ENCODE data around the gene SLC1A2. TPM values are rescaled to one million over a fixed set of nuclear protein-coding genes. Genes with fewer than 3 reads are reported as not detected.

Gene SLC1A2
- total RNA-seq, 1 experiment from 2014 or later: not detected

- in situ Hi-C loops (cut with HindIII; ENCODE audit: low pct_unique_long_range_greater_than_20kb, low sequenced_read_pairs): no loop called here
- DNase-seq (ENCODE audit: low read depth): no peak
These were observed 31.3 kb downstream of the SLC1A2 start for GRCh38 chr11:35388061-35388460.

GRCh38 chr11:35387111-35387982, 32.0 kb downstream of the SLC1A2 start:
- no peak for DNase-seq (ENCODE audit: low read depth)
- in situ Hi-C loops (cut with HindIII; ENCODE audit: low pct_unique_long_range_greater_than_20kb, low sequenced_read_pairs): no loop called here

GRCh38 chr11:35383953-35384352, 35.4 kb downstream of the SLC1A2 start:
- in situ Hi-C loops (cut with HindIII; ENCODE audit: low pct_unique_long_range_greater_than_20kb, low sequenced_read_pairs): no loop called here
- DNase-seq (ENCODE audit: low read depth): no peak

DNA sequence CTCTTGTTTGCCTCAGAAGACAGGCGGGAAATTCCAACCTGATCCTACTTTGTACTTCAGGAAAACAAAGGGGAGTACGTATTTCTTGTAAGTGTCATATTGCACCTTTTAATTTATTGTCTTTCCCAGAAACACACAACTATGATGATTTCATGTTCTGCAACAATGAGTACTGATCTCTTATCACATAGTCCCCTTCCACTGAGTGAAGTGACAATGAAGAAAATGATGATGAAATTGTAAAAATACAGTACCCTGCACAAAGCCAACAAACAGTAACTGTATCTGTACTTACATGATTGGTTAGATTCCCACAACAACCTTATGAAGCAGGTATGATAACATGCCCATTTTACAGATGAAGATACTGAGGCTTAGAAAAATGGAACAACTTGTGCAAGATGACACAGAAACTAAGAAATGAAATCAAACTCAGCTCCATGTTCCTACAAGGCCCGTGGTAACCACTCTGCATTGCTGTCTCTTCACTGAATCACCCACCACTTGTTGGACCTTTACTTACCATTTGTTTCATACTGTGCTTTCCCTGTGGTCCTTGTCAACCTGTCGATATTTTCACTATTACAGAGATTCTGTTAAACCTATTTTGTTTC, 37.5 kb downstream of the SLC1A2 start:
- in situ Hi-C loops (cut with HindIII; ENCODE audit: low pct_unique_long_range_greater_than_20kb, low sequenced_read_pairs): no loop called here

GRCh38 chr11:35380603-35381002, 38.8 kb downstream of the SLC1A2 start:
- no peak for DNase-seq (ENCODE audit: low read depth)
- in situ Hi-C loops (cut with HindIII; ENCODE audit: low pct_unique_long_range_greater_than_20kb, low sequenced_read_pairs): no loop called here

More for the DNA sequence above, 37.5 kb downstream of the SLC1A2 start:
- no peak for DNase-seq (ENCODE audit: low read depth)

DNA sequence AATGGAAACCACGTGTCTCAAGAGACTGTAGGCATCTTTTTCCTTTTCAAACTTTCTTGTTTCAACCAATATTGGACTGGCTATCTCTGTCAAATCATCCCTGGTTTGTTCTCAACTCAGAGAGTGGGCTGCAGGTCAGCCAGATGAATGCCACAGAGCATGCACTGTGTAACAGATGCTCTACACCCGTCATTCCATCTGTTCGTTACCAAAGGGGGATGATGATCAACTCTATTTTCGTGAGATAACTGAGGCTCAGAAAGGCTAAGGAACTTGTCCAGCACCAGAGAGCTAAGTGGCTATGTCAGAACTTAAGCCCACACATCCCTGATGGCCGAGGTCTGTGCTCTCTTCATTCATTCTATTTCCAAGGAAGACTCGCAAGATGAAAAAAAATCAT, 42.1 kb downstream of the SLC1A2 start:
- in situ Hi-C loops (cut with HindIII; ENCODE audit: low pct_unique_long_range_greater_than_20kb, low sequenced_read_pairs): no loop called here
- no peak for DNase-seq (ENCODE audit: low read depth)

DNA sequence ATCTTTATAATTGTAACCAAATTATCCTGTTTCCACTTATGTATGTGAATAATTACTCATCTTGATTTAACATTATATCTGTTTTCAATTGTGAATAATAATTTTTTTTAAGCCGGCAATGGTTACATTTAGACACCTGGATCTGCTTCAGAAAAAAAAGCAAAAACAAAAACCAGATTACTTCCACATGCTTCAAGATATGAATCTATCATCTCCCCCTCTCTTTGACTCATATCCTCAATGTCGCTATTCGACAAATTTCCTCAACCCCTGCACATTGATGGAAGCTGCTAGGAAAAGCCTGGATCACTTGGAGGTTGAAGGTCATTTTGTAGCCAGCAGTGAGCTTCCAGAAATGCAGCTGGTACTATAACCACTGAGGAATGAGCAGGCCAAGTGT, 42.7 kb downstream of the SLC1A2 start:
- no peak for DNase-seq (ENCODE audit: low read depth)
- in situ Hi-C loops (cut with HindIII; ENCODE audit: low pct_unique_long_range_greater_than_20kb, low sequenced_read_pairs): no loop called here

DNA sequence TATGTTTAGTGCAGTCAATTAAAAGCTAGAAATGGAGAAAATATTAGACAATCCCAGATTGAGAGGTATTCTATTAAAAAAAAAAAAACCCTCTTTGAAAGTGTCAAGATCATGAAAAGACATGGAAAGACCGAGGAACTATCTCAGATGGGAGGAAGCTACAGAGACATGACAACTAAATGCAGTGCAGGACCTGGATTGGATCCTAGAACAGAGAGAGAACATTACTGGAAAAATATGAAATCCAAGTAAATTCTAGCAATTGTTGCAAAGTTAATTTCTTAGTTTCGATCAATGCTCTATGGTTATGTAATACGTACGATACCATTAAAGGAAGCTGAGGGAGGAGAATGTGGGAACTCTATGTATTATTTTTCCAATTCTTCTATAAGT, 43.2 kb downstream of the SLC1A2 start:
- in situ Hi-C loops (cut with HindIII; ENCODE audit: low pct_unique_long_range_greater_than_20kb, low sequenced_read_pairs): no loop called here

GRCh38 chr11:35375332-35376117, 43.8 kb downstream of the SLC1A2 start:
- DNase-seq (ENCODE audit: low read depth): no peak
- in situ Hi-C loops (cut with HindIII; ENCODE audit: low pct_unique_long_range_greater_than_20kb, low sequenced_read_pairs): no loop called here

More for the DNA sequence above, 43.2 kb downstream of the SLC1A2 start:
- DNase-seq (ENCODE audit: low read depth): no peak

GRCh38 chr11:35373284-35373933, 45.9 kb downstream of the SLC1A2 start:
- in situ Hi-C loops (cut with HindIII; ENCODE audit: low pct_unique_long_range_greater_than_20kb, low sequenced_read_pairs): no loop called here
- DNase-seq (ENCODE audit: low read depth): peak; percentile 57

DNA sequence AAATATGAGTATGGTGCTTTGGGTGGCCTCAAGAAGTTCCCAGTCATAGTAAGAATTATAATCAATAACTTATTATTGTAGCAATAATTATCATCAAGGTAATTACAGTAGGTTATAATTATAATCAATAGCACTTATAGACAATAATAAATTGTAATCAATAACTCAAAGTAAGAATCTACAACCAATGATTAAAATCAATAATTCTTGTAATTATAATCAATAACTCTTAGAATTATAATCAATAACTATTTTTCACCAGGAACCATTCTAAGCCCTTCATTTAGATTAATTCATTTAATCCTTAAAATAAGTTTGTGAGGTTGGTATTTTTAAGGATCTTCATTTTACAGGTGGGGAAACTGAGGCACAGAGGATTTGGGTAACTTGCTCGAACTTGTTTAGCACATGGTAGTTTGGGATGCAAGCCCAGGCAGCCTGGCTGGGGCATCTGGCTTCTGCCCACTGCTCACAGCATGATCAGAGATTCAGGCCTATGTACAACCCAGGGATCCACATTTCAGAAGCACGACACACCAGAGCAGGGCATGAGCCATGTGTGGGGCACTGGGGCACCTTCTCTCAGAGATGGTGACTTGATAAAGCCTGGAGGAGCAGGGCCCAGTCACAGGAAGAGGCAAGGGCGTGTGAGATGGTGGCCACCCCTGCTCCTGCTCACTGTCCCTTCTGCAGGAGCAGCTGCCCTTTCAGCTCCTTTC, 46.6 kb downstream of the SLC1A2 start:
- in situ Hi-C loops (cut with HindIII; ENCODE audit: low pct_unique_long_range_greater_than_20kb, low sequenced_read_pairs): no loop called here
- DNase-seq (ENCODE audit: low read depth): no peak

GRCh38 chr11:35367491-35367890, 51.9 kb downstream of the SLC1A2 start:
- in situ Hi-C loops (cut with HindIII; ENCODE audit: low pct_unique_long_range_greater_than_20kb, low sequenced_read_pairs): no loop called here
- no peak for DNase-seq (ENCODE audit: low read depth)

GRCh38 chr11:35366798-35367197, 52.6 kb downstream of the SLC1A2 start:
- no peak for DNase-seq (ENCODE audit: low read depth)
- in situ Hi-C loops (cut with HindIII; ENCODE audit: low pct_unique_long_range_greater_than_20kb, low sequenced_read_pairs): no loop called here

GRCh38 chr11:35365961-35366360, 53.4 kb downstream of the SLC1A2 start:
- in situ Hi-C loops (cut with HindIII; ENCODE audit: low pct_unique_long_range_greater_than_20kb, low sequenced_read_pairs): no loop called here
- no peak for DNase-seq (ENCODE audit: low read depth)

DNA sequence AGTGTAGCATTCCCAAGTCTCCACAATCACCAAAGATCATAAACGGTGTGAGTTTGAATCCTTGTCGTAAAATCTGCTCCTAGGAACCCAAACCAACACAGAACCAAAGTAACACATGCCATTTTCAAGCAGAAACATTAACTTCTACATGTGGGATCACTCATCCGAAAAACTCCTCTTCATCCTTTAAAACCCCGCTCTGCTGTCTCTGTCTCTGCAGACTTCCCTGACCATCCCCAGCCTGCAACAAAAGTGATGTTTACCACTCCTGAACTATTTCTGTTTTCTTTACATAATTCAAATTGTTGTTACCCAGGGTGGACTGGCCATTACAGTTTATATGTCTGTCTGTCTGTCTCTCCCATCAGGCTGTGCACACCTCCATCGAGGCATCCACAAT, 54.0 kb downstream of the SLC1A2 start:
- DNase-seq (ENCODE audit: low read depth): no peak
- in situ Hi-C loops (cut with HindIII; ENCODE audit: low pct_unique_long_range_greater_than_20kb, low sequenced_read_pairs): no loop called here

DNA sequence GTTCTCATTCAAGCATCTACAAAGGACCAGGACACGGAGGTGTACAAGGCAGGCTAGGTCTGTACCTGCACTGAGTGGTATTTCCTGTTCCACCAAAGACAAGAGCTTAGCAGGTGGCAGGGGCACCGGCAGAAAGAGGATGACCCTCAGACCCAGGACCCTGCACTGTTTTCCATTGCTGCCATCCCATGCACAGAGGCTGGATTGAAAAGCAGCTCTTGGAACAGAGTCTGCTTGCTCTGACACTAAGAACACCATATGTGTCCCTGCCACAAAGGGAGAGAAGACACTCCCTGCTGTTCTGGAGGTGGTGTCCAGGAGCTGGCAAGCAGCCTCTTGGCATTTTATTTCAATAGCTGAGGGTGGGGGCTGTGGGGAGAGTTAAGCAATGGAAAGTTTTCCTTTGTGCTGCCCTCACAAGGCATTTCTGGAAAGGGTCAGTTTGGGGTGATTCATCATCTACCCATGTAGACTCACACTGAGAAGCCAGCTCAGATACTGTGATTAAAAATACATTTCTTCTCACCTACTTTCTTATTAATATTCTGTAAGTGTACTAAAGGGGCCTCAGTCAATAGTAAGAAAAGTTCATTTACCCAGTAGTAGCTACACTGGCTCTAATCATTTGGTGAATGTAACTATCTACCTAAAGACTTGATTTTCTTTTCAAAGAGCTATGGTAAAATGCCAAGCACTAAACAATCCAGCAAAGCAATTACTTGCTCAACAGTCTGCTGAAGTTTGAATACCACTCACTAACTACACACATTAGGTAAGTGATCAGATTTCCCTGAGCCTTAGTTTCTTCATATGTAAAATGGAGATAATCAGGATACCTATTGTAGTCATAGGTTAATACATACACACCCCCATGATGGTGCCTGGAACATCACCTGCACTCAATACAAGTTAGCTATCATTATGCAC, 55.2 kb downstream of the SLC1A2 start:
- DNase-seq (ENCODE audit: low read depth): peak; percentile 31

DNA sequence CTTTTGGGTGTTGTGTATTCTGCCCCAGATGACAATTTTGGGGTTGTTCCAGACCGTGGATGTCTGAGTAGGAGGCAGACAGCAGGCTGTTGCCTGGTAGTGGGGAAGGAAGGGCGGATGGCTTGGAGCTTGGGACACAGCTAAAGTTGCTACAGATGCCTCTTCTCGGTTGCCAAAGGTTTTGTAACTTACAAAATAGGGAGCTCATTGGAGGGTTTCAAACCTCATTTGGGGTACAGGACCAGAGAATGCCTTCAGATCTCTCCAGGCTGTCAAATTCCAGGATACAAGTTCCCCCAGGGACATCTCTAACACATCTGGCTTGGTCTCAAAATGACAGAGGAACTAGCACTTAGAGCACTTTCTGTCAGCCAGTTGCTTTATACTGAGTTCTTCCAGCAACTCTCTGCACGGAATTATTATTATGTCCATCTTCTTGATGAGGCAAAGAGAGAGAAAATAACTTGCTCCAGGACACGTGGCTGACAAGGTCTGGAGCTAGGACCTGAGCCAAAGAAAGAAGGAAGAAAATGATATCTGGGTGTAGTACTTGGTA, 56.0 kb downstream of the SLC1A2 start:
- DNase-seq (ENCODE audit: low read depth): no peak
- in situ Hi-C loops (cut with HindIII; ENCODE audit: low pct_unique_long_range_greater_than_20kb, low sequenced_read_pairs): no loop called here

More for the DNA sequence above, 55.2 kb downstream of the SLC1A2 start:
- in situ Hi-C loops (cut with HindIII; ENCODE audit: low pct_unique_long_range_greater_than_20kb, low sequenced_read_pairs): no loop called here

Measured in Caki2 (cell line).